T47D (cell line): Measurements from ENCODE around the gene SRP14.
"Not testable (repeated sequence)": the region's sequence is repeated elsewhere in the genome, so short reads cannot be mapped to it uniquely, and the experiment has no call there.

ENCODE experiments used
- DNase-seq, 2 experiments: peaks; one replicate each; pipeline versions ENCODE4 v3.0.0 to v3.0.0-alpha.2; 2011 to 2012; ENCODE audit warnings: low read depth in 1 of 2, low spot score in 1 of 2
- JUND ChIP-seq: IDR thresholded peaks from 2 replicates; pipeline ENCODE4 v1.6.1; 2012; ENCODE audit warnings: low read depth
- in situ Hi-C: cut with HindIII; loops from 2 replicates; pipeline ENCODE4 v1.10.0; 2016; ENCODE audit warnings: low sequenced_read_pairs, low pct_unique_long_range_greater_than_20kb

The SRP14 gene

GRCh38 chr15:40011303-40011702 is 27.7 kb downstream of the SRP14 start:
- no peak for DNase-seq
- TF ChIP-seq JUND, result no peak
- in situ Hi-C loops, result no loop called here

GRCh38 chr15:40010686-40011085 is 28.3 kb downstream of the SRP14 start:
- no peak for DNase-seq
- no peak for TF ChIP-seq JUND
- in situ Hi-C loops, result no loop called here

GRCh38 chr15:40008061-40008765 is 30.8 kb downstream of the SRP14 start:
- TF ChIP-seq JUND, result no peak

GRCh38 chr15:40006646-40007045 is 32.3 kb downstream of the SRP14 start:
- in situ Hi-C loops, result no loop called here
- TF ChIP-seq JUND, result no peak
- no peak for DNase-seq

More at GRCh38 chr15:40008061-40008765, 30.8 kb downstream of the SRP14 start:
- in situ Hi-C loops, result no loop called here
- DNase-seq, result no peak

- in situ Hi-C loops, result no loop called here
- peak in 1 of 2 experiments; percentile 16 for DNase-seq
- TF ChIP-seq JUND, result no peak
These were observed 33.0 kb downstream of the SRP14 start for GRCh38 chr15:40006003-40006402.

- peak in 1 of 2 experiments; percentile 36 for DNase-seq
- no peak for TF ChIP-seq JUND
- in situ Hi-C loops, result no loop called here
These were observed 35.7 kb downstream of the SRP14 start for GRCh38 chr15:40003116-40003916.

- peak in 1 of 2 experiments; percentile 4 for DNase-seq
- TF ChIP-seq JUND, result no peak
- in situ Hi-C loops, result no loop called here
These were observed 36.7 kb downstream of the SRP14 start for GRCh38 chr15:40002295-40002694.

GRCh38 chr15:39999538-40000200 is 39.3 kb downstream of the SRP14 start:
- no peak for TF ChIP-seq JUND
- no peak for DNase-seq
- in situ Hi-C loops, result no loop called here

GRCh38 chr15:39998511-39999077 is 40.4 kb downstream of the SRP14 start:
- no peak for TF ChIP-seq JUND
- DNase-seq, result no peak
- in situ Hi-C loops, result no loop called here

GRCh38 chr15:39997639-39998038 is 41.3 kb downstream of the SRP14 start:
- no peak for TF ChIP-seq JUND
- DNase-seq, result no peak
- in situ Hi-C loops, result no loop called here

- no peak for DNase-seq
- in situ Hi-C loops, result no loop called here
- no peak for TF ChIP-seq JUND
These were observed 42.0 kb downstream of the SRP14 start for GRCh38 chr15:39997031-39997430.

- in situ Hi-C loops, DNase-seq: not testable (repeated sequence)
These were observed 42.8 kb downstream of the SRP14 start for GRCh38 chr15:39996228-39996627.

- in situ Hi-C loops, result not testable (repeated sequence)
These were observed 46.0 kb downstream of the SRP14 start for GRCh38 chr15:39992953-39993352.

More at GRCh38 chr15:39992953-39993352, 46.0 kb downstream of the SRP14 start:
- DNase-seq, result not testable (repeated sequence)
